ENCODE data around the gene HDAC1.

The HDAC1 gene

GRCh38 chr1:32373996-32374592 lies 82.2 kb downstream of the HDAC1 start:
- no peak for DNase-seq (ENCODE audit: low read depth)

- no peak for DNase-seq (ENCODE audit: low read depth)
Measured at GRCh38 chr1:32376199-32376598, 84.3 kb downstream of the HDAC1 start.

GRCh38 chr1:32377541-32378220 lies 85.8 kb downstream of the HDAC1 start:
- no peak for DNase-seq (ENCODE audit: low read depth)

- DNase-seq (ENCODE audit: low read depth): no peak
Measured at GRCh38 chr1:32380057-32380456, 88.2 kb downstream of the HDAC1 start.

All from stimulated activated CD8-positive, alpha-beta memory T cell treated with anti-CD3 and anti-CD28 coated beads, Interleukin-12 subunit alpha, Interleukin-12 subunit beta, amount 100 ng/mL, for 4 hours (primary cell).